Right lobe of liver (tissue), 6 donors: ENCODE data around the gene SBF2. TPM values are rescaled to one million over a fixed set of nuclear protein-coding genes. Genes with fewer than 3 reads are reported as not detected.
"Not testable (repeated sequence)": the region's sequence is repeated elsewhere in the genome, so short reads cannot be mapped to it uniquely, and the experiment has no call there.

ENCODE experiments used
- ATAC-seq, 4 donors: fragments of 200-7000 bp; cut with Tn5 transposase; one replicate each; pipeline ENCODE4 v1.9.1; 2020; ENCODE audit warnings: mild to moderate bottlenecking in 4 of 4, moderate library complexity in 4 of 4
- DNase-seq, 3 donors: peaks; one replicate each; pipeline ENCODE4 v3.0.0-alpha.2; 2020
- H3K27ac ChIP-seq, 3 donors: fragments of 200-600 bp; one replicate each; pipeline ENCODE4 v1.8.0; 2022
- H3K27me3 ChIP-seq, 2 donors: fragments of 200-600 bp; one replicate each; pipeline ENCODE4 v1.8.0; 2022
- H3K36me3 ChIP-seq, 4 donors: fragments of 200-600 bp; sonication (generic) in 1 of 4; one replicate each; pipeline versions ENCODE4 v1.5.1 to v1.8.0; 2017 to 2022; ENCODE audit warnings: control low read depth in 1 of 4
- H3K4me1 ChIP-seq, 4 donors: fragments of 200-600 bp; sonication (generic) in 1 of 4; one replicate each; pipeline versions ENCODE4 v1.5.1 to v1.8.0; 2017 to 2022; ENCODE audit warnings: control low read depth in 1 of 4
- H3K4me3 ChIP-seq, 3 donors: fragments of 200-600 bp; one replicate each; pipeline ENCODE4 v1.8.0; 2022
- H3K9me3 ChIP-seq, 4 donors: fragments of 200-600 bp; sonication (generic) in 1 of 4; one replicate each; pipeline versions ENCODE4 v1.5.1 to v1.8.0; 2017 to 2022; ENCODE audit warnings: control low read depth in 1 of 4
- POLR2A ChIP-seq: fragments of 450-650 bp; IDR thresholded peaks from one replicate; pipeline ENCODE4 v1.6.1; 2017; ENCODE audit warnings: antibody characterized with exemption, mild to moderate bottlenecking
- WGBS: methylation state at CpG from one replicate; pipeline ENCODE4 v1.1.6; 2018; ENCODE audit warnings: low coverage, low lambda C conversion rate; ENCODE audit not compliant: insufficient coverage; ENCODE audit errors: missing lambda C conversion rate; 5-methylcytosine and 5-hydroxymethylcytosine counted together
- intact Hi-C, 2 donors: fragments of 100-400 bp; cut with DNase I; formaldehyde crosslinking; loops; one replicate each; pipeline versions ENCODE4 v1.11.2 to v1.14.1; 2022
- total RNA-seq, 6 experiments: library from RNA; depleted of rRNA in 2 of 6; stranded (reverse); fragments of >200 nt in 2 of 6; fragmentation: NEBNext Ultra II Directional in 3 of 6; extraction: Animal tissue kit (Norgen Biotek cat#: 25700) in 3 of 6; gene quantifications; one replicate each; pipeline versions ENCODE4 v1.1.0 to v1.2.4, GENCODE V29; 2016 to 2023
- TF ChIP-seq, protein P1 (sequence below), 4 donors: fragments of 200-600 bp in 3 of 4; fragments of 450-650 bp in 1 of 4; IDR thresholded peaks; one replicate each; pipeline versions ENCODE4 v1.5.1 to v1.8.0; 2016 to 2022; ENCODE audit warnings: antibody characterized with exemption in 4 of 4, mild to moderate bottlenecking in 2 of 4
- donor health status: DM: no; HTN: yes; CAD: no.
- donor health status: DM: no; HTN: no; CAD: no.
- donor health status: DM: no; HTN: no; CAD: no.
- donor health status: DM: no; HTN: yes; CAD: no.
- donor health status: DM: no; HTN: yes; CAD: no.

SBF2 gene
- total RNA-seq, 6 experiments from 2014 or later = 13.7 to 28.4 (median 21.3) TPM

DNA sequence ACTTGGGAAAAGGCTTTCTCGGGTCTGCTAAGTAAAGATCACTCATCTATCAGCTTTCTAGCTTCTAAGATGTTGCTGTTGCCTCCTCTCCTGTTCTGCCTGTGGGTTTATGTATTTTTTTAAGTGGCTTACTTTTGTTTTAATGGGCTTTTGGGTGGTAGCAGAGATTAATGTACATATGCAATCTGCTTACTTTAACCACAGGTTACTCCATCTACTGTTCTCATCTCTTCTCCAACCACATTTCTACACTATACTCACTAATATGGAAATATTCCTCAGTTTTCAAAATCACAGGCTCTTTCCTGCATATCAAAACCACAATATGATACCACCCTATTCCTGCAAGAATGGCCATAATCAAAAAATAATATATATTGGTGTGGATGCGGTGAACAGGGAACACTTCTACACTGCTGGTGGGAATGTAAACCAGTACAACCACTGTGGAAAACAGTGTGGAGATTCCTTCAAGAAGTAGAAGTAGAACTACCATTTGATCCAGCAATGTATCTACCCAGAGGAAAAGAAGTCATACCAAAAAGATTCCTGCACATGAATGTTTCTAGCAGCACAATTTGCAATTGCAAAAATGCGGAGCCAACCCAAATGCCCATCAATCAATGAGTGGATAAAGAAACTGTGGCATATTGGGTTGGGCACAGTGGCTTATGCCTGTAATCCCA is 341.4 kb downstream of the SBF2 start:
- TF ChIP-seq, protein P1, sequence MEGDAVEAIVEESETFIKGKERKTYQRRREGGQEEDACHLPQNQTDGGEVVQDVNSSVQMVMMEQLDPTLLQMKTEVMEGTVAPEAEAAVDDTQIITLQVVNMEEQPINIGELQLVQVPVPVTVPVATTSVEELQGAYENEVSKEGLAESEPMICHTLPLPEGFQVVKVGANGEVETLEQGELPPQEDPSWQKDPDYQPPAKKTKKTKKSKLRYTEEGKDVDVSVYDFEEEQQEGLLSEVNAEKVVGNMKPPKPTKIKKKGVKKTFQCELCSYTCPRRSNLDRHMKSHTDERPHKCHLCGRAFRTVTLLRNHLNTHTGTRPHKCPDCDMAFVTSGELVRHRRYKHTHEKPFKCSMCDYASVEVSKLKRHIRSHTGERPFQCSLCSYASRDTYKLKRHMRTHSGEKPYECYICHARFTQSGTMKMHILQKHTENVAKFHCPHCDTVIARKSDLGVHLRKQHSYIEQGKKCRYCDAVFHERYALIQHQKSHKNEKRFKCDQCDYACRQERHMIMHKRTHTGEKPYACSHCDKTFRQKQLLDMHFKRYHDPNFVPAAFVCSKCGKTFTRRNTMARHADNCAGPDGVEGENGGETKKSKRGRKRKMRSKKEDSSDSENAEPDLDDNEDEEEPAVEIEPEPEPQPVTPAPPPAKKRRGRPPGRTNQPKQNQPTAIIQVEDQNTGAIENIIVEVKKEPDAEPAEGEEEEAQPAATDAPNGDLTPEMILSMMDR (IDR thresholded peaks at IDR 0.05) = no peak
- 91% methylated on average over 2 of the region's 3 CpGs for WGBS
- no peak for DNase-seq
- no peak for ATAC-seq
- Histone ChIP-seq H3K27me3 (no peaks in the 10 kb centered on the region), H3K9me3 (no peaks in the 10 kb centered on the region), H3K4me1 (no peaks in the 10 kb centered on the region), H3K27ac (no peak overlapping the region), H3K4me3 (no peak overlapping the region), H3K36me3 (peaks cover 0 to 3% (median 0%) of the 10 kb centered on the region in 4 donors)
- intact Hi-C loops = no loop called here

DNA sequence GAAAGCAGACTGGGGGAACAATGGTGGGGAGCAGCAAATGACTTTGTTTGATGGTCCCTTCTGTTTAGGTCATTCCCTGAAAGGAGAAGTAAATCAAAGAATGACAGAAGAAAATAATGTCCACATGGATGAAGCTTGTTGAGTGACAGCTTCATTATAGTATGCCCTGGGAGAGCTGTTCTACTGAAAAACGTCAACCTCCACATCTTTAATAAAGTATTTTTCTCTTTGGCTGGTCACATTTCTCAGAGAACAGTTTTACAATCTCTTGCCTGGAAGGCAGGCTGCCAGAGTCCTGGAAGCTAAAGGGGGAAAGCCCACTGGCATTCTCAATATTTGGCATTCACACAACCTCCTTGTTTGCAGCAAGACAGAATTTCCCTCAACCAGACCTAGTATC is 342.2 kb downstream of the SBF2 start:
- Histone ChIP-seq H3K27ac (no peak overlapping the region), H3K9me3 (no peaks in the 10 kb centered on the region), H3K27me3 (no peaks in the 10 kb centered on the region), H3K4me1 (no peaks in the 10 kb centered on the region), H3K36me3 (peaks cover 0 to 3% (median 0%) of the 10 kb centered on the region in 4 donors), H3K4me3 (no peak overlapping the region)
- no peak for DNase-seq
- TF ChIP-seq, protein P1 (IDR thresholded peaks at IDR 0.05) = no peak
- TF ChIP-seq POLR2A = no peak
- WGBS = 46% methylated on average over 1 of the region's 1 CpG
- no peak for ATAC-seq
- intact Hi-C loops = no loop called here

- H3K36me3 ChIP-seq = peaks cover 0 to 3% (median 0%) of the 10 kb centered on the region in 4 donors
- no peak overlapping the region for H3K4me3 ChIP-seq
- intact Hi-C loops = no loop called here
- WGBS = 69% methylated on average over 3 of the region's 3 CpGs
- TF ChIP-seq, protein P1 (IDR thresholded peaks at IDR 0.05) = no peak
- no peak for TF ChIP-seq POLR2A
- no peaks in the 10 kb centered on the region for H3K9me3 ChIP-seq
- H3K4me1 ChIP-seq = no peaks in the 10 kb centered on the region
- DNase-seq (no peak), ATAC-seq (no peak)
- H3K27ac ChIP-seq = no peak overlapping the region
- no peaks in the 10 kb centered on the region for H3K27me3 ChIP-seq
These were observed 343.6 kb downstream of the SBF2 start for GRCh38 chr11:9950462-9950861.

DNA sequence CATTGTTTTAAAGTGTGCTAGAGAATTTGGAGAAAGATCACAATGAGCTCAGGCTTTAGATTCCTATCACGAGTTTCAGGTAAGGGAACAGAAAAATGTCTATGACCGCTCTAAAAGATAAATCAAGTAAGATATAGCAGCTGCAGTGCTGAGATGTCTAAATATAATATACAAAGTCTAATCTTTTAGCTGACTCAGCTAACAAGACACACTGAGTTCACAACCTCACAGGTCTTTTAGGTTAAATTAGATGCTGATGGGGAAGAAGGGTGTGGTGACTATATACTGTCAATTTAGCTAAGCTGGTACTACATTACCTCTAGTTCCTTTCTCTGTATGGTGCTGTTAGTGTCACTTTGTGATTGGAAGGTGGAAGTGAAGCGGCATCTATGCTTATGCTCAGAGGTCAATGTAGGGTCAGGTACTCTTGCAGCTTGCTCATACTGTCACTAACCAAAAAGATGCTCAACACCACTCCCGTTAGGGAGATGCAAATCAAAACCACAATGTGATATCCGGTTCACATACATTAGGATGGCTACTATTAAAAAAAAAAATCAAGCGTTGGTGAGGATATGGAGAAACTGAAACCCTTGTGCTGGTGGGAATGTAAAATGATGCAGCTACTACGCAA is 346.7 kb downstream of the SBF2 start:
- H3K36me3 ChIP-seq = peaks cover 0 to 3% (median 0%) of the 10 kb centered on the region in 4 donors
- intact Hi-C loops = no loop called here
- H3K9me3 ChIP-seq = no peaks in the 10 kb centered on the region
- H3K27ac ChIP-seq = no peak overlapping the region
- 82% methylated on average over 7 of the region's 7 CpGs for WGBS
- H3K4me3 ChIP-seq = no peak overlapping the region
- TF ChIP-seq POLR2A = no peak
- TF ChIP-seq, protein P1 (IDR thresholded peaks at IDR 0.05) = no peak
- DNase-seq (no peak), ATAC-seq (no peak)
- H3K4me1 ChIP-seq = peaks cover 0 to 4% (median 0%) of the 10 kb centered on the region in 4 donors
- H3K27me3 ChIP-seq = no peaks in the 10 kb centered on the region

DNA sequence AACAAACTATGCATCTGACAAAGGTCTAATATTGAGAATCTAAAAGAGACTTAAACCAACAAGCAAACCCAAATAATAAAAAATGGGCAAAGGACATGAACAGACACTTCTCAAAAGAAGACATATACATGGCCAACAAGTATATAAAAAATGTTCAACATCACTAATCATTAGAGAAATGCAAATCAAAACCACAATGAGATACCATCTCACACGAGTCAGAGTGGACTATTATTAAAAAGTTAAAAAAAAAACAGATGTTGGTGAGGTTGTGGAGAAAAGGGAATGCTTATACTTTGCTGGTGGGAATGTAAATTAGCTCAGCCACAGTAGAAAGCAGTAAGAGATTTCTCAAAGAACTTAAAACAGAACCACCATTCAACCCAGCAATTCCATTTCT is 348.3 kb downstream of the SBF2 start:
- H3K27me3 ChIP-seq, DNase-seq, intact Hi-C loops, H3K27ac ChIP-seq, H3K4me1 ChIP-seq, H3K9me3 ChIP-seq, ATAC-seq, H3K4me3 ChIP-seq, H3K36me3 ChIP-seq: not testable (repeated sequence)
- 58% methylated on average over 1 of the region's 1 CpG for WGBS
